Hematopoietic multipotent progenitor cell treated with erythropoietin and hydrocortisone succinate and interleukin-3 and kit ligand, for 15 days (in vitro differentiated cells): ENCODE data around the gene C19orf25.
"Not testable (repeated sequence)": the region's sequence is repeated elsewhere in the genome, so short reads cannot be mapped to it uniquely, and the experiment has no call there.

Source experiments
- DNase-seq: peaks from one replicate; pipeline ENCODE4 v3.0.0-alpha.2; 2015; ENCODE audit warnings: low spot score

Gene C19orf25

DNA sequence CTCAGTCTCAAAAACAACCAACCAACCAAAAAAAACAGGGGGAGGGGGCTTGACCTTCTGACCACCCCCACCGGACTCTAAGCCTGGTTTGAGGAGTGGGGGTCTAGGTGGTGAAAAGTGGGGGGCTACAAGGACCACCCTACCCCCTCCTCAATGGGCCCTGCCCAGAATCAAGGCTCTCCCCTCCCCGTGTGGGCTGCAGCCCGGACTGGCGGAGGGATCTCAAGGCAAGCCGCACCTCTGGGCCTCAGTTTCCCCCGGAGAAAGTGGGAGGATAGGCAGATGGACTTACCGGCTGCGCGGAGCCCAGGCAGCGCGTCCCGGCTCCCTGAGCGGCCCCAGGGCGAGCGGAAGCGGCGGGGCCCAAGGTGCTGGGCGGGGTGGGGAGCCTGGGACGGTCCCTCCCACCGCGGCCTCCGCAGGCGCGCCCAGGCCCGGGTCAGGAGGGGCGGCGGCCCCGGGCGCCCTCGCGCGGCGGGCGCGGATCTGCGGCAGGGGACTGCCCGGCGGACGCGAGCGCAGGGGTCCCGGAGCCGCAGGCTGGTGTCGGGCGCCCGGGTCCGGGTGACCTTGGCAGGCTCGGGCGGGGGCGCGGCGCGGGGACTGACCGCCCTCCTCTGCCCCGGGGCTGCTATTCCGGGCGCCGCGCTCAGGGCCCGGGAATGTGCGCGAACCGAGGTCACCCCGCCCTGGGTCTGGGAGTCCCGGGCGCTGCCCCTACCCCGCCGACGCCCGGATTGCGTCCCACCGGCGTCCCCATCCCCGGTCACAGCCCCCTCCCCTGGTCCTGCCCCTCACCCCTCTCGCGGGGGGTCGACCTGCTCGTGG lies 33.9 kb upstream of the C19orf25 start, which contains the start of gene ADAMTSL5:
TSS of gene ADAMTSL5 (minus strand) at position 349 of the 828 bp plus-strand sequence. CDS start 2,076 bp downstream, outside the sequence.
- DNase-seq = peak; percentile 47

DNA sequence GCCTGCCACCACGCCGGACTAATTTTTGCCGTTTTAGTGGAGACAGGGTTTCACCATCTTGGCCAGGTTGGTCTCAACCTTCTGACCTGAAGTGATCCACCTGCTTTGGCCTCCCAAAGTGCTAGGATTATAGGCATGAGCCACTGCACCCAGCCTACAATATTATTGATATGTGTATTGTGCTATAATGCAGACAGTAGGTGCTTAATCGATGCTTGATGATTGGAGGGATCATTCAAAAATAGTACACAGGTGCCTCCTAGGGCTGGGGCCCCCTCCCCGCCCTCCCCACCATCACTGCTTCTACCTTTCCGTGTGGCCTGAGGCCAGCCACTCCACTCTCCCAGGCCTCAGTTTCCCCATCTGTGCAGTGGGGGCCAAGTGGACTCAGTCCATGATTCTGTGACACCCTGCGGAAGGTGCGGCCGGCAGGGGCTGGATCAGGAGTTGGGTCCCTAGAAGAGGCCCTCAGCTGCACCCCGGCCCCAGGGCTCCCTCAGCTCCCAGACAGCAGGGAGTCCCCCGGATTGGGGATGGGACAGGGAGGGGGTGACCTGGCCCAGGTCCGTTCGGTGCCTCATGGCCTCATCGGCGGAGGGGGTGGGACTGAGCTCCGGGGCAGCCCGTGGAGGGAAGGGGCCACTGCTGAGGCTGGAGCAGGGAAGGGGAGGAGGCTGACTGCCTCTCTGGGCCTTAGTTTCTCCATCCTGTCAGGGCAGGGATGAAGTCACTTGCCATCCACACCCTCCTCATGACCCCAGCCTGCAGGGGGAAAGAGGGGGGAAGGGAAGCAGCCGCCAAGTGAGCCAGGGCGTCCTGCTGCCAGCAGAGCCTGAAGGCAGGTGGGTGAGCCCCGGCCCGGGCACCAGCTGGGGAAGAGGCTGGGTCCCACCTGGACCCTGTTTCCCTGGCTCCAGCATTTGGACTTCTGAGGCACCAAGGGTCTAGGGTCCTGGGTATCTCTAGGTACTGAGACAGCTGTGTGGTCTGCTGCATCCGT lies 32.6 kb upstream of the C19orf25 start:
- DNase-seq = no peak

DNA sequence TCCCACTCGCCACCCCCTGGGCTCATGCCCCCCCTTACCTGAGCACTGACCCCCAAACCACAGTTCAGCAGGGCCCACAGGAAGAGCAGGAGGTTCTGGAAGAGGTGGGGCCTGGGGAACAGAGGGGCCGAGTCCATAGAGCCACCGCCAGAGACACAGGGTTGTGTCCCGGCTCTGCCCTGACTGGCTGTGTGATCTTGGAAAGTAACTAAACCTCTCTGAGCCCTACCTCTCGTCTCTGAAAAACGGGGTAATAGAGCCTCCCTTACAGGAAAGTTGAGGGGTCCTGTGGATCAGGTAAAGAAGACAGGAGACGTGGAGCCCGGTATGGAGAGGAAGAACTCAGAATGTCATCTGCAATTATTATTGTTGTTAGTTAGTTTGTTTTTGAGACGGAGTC lies 31.8 kb upstream of the C19orf25 start:
- no peak for DNase-seq

DNA sequence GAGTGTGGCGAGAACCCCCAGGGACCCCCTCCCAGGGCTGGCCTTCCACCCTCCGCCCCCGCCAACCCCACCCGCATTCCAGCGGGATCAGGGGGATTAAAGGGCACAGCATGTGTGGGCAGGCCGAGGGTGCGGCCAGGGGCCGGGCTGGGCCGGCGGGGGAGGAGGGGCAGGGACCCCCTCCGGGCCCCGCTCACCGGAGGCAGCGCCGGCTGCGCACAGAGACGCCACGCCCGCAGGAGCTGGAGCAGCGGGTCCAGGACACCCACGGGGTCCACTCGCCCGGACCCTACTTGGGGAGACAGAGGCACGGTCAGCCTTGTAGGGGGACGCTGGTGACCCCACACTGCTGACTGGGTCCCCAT lies 31.4 kb upstream of the C19orf25 start:
- no peak for DNase-seq

DNA sequence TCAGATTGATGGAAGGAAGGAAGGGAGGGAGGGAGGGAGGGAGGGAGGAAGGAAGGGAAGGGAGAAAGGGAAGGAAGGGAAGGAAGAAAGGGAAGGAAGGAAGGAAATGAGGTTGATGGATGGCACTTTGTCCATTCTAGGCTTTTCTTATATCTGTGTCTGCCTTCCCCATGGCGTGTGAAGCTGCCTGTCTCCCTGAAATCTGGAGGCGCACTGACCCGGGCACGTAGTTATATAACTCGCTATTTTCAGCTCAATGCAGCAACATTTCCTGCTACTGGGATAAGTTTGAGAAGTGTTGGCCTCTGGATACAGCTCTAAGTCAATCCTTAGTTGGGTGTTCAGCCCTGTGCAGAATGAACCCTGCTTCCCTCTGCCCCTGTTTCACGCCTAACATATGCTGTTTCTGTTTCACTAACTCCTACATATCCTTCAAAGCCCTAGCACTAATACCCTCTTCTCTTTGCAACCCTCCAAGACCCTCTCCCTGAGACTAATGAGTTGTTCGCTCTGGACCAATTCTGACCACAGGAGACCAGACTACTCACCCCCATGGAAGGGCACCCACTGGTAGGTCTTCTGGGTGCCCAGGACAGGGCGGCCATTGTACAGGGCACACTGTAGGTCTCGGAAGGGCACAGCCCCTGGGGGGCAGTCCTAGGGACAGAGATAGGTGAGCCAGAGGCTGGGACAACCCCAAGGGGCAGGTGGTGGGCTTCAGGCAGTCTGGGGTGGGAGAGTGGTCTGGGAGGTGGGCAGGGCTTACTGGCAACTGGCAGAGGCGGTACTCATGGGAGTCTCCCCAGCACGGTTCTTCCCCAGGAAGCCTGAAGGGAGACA lies 30.8 kb upstream of the C19orf25 start:
- no peak for DNase-seq

DNA sequence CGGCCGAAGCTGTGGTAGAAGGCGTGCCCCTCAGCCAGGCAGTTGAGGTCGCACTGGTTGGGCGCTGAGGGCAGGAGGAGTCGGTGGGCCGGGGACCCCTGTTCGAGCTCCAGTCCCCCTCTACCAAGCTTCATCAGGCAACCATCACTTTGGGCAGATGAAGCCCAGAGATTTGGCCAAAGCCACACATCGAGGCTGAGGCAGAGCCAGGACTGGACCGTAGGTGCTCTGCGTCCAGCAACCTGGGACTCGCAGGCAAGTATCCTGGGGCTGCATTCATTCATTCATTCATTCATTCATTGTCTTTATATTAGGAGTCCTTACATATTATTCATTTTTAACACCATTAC lies 29.5 kb upstream of the C19orf25 start:
- DNase-seq = no peak

DNA sequence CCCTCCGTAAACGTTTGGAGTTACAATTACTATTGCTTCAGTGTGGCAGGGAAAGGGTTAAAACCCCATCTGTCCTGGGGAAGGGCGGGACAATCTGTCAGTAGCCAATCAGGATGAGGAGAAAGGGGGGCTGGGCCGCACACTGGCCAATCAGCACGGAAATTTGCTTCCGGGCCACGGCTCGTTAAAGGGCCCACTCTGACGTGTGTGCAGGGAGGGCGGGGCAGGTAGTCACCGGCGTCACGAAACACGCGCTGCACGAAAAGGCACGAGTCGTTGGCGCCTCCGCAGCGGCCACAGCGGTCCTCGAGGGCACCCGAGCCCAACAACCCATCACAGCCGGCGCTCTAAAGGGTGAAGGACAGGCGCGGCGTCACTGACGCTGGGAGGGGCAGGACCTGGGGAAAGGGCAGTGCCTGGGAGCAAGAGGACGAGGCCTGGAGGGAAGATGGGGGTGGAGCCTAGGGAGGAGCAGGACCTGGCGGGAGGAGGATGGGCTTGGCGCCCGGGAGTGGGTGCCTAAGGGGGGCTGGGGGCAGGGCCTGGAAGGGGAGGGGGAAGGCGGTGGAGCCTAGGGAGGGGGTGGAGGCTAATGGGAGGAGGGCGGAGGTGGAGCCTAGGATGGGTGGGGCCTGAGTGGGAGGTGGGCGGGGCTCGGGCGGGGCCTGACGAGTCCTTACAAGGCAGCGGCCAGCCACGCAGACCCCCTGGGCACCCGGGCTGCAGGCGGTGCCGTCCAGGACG lies 28.9 kb upstream of the C19orf25 start:
- DNase-seq = peak; percentile 86

DNA sequence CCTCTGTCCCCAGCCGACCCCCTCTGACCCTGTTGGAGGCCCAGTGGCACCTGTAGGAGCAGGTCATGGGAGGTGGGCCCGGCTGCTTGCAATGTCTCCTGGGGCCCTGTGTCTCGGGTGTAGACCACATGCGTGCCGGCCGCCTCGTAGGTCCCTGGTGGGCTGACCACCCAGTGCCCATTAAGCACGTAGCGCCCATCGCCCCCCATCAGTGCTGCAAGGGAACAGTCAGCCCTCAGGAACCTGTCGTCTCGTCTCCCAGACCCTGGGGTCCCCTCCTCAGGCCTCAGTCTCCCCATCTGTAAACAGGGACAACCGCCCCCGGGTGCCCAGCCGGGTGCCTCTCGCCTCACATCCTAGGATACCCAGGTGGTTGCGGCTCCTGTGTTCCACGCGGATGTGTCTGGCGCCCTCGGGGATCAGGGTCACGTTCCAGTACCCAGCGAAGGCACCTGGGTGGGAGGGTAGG lies 28.2 kb upstream of the C19orf25 start:
- no peak for DNase-seq

DNA sequence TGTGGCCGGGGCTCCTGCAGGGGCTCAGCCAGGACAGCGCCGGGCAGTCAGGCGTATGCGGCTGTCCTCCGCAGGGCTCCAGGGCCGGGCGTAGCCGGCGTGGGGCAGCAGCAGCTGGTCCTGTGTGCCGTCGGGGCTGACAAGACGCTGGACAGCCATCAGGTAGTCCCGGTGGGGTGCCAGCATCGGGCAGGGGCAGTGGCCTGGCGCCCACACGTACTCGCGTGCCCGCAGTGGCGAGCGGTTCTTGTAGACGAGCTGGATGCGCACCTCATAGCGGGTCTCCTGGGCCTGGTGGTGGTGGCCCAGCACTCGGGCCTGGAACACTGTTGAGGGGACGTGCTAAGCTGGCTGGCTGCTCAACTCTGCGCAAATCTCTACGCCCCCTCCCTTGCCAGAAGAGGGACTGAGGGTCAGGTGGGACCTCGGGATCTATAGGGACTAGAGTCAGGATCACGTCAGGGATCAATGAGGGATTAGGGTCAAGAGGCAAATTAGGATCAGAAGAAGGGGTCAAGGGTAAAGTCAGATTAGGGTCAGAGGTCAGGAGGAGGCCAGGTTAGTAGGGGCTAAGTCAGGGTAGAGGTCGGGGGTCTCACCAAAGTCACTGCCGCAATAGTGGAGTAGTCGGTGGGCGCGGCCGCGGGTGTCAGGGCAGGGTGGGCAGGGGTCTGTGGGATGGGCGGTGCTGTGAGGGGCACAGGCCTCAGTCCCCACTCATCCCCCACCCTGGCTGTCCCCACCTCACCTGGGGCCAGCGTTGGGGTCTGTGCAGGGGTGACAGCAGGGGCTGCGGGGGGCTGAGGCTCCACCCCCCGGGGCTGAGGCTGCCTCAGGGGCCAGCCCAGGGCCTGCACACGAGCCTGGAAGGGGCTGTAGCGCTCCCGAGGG lies 27.2 kb upstream of the C19orf25 start:
- DNase-seq = no peak

DNA sequence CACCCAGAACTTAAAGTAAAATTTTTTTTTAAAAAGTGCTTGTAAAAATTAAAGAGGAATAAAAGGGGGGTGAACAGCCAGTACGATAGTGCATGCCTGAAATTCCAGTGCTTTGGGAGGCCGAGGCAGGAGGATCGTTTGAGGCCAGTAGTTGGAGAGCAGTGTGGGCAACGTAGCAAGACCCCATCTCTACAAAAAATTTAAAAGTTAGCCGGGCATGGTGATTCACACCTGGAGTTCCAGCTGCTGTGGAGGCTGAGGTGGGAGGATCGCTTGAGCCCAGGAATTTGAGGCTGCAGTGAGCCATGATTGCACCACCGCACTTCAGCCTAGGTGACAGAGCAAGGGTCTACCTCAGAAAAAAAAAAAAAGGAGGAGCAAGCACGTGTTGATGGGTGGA lies 26.0 kb upstream of the C19orf25 start:
- DNase-seq = no peak

DNA sequence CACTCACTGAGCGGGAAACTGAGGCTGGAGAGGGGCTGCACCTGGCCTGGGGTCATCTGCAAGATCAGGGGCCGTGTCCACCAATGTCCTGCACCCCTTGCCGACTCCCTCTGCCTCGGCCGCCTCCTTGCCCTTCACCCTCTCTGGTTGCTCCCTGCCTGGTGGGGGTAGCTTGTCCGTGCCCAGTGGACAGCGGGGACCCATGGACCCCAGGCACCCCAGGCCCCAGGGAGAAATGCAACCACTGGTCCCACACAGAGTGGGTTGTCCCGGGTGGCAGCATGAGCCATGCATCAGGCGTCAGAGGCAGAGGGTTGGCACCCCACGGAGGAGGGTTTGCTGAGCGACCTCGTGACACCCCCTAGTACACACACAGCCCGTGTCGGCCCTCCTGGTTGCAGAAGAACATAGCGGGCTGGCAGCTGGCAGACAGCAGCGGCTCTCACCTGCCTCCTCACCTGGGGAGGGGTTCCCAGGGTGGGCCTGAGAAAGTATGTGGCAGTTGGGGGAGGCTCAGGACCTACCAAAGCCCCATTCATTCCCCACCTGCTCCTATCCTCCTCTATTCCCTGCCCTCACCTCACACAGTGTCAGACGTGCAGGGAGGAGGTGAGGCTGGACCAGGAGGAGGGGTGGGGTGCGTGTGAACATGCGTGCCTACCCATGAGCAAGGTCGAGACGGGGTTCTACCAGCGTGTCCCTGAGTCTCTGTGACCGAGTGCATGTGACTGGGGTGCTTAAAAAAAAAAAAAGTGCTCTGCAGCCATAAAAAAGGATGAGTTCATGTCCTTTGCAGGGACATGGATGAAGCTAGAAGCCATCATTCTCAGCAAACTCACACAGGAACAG lies 25.1 kb upstream of the C19orf25 start:
- DNase-seq = no peak

DNA sequence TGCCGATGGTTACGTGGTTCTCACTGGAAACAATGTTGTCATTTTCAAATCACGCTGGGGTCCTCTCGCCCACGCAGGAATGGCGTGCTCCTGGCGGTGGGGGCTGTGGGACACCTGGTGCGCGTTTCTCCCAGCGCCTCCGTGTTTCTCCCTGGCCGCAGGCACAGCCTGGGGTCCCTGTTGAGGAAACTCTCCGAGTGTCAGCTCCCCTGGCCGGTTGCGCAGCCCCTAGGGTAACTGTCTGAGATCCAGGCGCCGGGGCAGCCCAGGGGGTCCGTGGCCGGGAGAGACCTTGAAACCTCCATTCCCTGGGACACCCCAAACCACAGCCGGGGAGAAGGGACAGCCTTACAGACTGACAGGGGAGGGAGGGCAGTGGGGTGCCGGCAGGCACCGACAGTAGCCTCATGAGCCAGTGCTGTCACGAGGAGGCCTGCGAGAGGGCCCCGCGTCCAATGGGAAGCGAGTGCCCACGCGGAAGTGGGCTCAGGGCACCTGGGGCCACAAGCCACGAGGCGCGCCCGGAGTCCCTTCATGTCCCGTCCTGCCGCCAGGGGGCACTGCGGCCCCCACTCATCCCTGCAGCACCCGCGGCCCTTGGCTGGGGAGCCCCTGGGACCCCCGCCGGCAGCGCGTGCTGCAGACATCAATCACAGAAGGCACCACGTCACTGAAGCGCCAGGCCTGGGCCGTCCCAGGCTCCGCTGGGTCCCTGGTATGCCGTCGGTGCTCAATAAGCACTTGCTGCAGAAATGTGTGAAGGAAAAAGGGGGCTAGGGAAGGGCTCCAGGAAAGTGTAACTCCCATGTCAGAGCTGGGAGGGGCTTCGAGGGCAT lies 24.3 kb upstream of the C19orf25 start:
- DNase-seq = peak; percentile 38

DNA sequence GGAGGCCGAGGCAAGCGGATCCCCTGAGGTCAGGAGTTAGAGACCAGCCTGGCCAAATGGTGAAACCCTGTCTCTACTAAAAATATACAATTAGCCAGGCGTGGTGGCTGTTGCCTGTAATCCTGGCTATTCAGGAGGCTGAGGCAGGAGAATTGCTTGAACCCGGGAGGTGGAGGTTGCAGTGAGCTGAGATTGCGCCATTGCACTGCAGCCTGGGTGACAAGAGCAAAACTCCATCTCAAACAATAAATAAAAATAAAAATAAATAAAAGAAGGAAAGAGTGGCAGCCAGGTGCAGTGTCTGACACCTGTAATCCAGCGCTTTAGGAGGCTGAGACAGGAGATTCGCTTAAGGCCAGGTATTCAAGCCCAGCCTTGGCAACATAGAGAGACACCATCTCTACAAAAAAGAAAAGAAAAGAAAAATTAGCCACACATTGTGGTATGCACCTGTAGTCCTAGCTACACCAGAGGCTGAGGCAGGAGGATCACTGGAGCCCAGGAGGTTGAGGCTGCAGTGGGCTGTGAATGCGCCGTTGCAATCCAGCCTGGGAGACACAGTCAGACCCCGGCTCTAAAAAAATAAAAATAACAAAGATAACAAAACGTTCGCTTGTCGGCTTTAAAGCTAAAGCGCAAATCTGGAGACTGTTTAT lies 23.5 kb upstream of the C19orf25 start:
- no peak for DNase-seq

DNA sequence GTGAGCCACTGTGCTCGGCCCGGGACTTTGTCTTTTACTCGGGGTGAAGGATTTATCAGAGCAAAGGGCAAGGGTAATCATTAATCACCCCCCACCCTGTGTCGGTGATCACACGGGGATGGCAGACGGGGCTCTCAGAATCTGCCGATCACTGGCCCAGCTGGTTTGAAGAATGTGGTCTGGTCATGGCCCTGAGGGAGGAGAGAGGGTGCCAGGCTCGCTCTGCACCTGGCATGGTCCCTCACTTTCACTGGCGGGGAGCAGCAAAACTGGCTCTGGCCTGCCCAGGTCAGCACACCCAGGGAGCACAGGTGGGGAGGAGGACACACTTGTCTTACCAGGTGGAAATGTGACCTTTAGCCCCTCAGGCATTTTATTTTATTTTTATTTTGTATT lies 22.2 kb upstream of the C19orf25 start:
- no peak for DNase-seq

DNA sequence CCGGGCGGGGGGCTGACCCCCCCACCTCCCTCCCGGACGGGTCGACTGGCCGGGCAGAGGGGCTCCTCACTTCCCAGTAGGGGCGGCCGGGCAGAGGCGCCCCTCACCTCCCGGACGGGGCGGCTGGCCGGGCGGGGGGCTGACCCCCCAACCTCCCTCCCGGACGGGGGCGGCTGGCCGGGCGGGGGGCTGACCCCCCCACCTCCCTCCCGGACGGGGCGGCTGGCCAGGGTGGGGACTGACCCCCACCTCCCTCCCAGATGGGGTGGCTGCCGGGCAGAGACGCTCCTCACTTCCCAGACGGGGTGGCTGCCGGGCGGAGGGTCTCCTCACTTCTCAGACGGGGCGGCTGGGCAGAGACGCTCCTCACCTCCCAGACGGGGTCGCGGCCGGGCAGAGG lies 20.2 kb upstream of the C19orf25 start:
- not testable (repeated sequence) for DNase-seq

DNA sequence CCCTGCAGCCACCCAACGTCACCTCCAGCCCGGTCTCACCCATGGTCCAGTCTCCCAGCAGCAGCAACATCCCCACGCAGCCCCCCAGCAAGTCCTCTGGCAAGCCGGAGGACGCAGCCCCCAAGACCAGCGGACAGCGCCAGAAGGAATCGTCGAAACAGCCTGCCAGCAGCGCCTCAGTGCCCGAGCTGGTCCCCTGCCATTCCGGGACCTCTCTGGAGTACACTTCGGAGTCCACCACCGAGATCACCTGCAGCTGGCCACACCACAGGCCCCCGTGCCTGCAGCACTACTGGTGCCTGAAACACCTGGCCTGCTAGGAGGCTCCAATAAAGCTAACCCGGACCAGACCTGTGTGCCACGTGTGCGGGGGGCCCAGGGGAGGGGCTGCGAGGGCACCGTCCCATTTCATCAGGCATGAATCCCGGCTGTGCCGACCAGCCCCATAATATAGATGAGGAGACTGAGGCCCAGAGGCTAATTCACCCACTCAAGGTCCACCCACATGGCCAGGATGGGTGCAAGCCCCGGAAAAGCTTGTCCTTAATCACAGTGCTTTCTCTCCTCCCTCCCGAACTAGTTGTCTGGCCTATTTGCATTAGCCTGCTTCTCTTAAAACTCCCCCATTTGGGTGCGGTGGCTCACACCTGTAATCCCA lies 18.7 kb upstream of the C19orf25 start:
- no peak for DNase-seq
